H1 (cell line): ENCODE results near the gene DHH. TPM values are rescaled to one million over a fixed set of nuclear protein-coding genes. Genes with fewer than 3 reads are reported as not detected.

Experiments
- CTCF ChIA-PET: fragments of 300-600 bp; sonication (Branson Sonifier 250); formaldehyde crosslinking; loops from one replicate; lab custom pipeline; 2021; ENCODE audit not compliant: partially characterized antibody; lab: Charles Lee
- POLR2A ChIA-PET: fragments of 300-600 bp; sonication (Branson Sonifier 250); formaldehyde crosslinking; loops from one replicate; lab custom pipeline; 2021; ENCODE audit warnings: inconsistent platforms; ENCODE audit not compliant: partially characterized antibody; lab: Charles Lee
- DNase-seq, 2 experiments: peaks; one replicate each; pipeline versions ENCODE4 v3.0.0 to v3.0.0-alpha.2; 2010 to 2022; ENCODE audit warnings: low spot score in 2 of 2, low read depth in 1 of 2, mixed read lengths in 1 of 2
- FAIRE-seq: peaks from 2 replicates; lab custom pipeline; 2011; peaks lifted over from hg19 to GRCh38; lab: Jason Lieb, UNC
- H2AFZ ChIP-seq: 2 replicates; pipeline ENCODE4 v1.8.1; 2012; ENCODE audit warnings: low read length, inconsistent platforms
- H2AK5ac ChIP-seq: 2 replicates; pipeline ENCODE4 v1.6.1; 2013; ENCODE audit warnings: low read depth, low read length
- H2BK120ac ChIP-seq: replicated peaks from 2 replicates; pipeline ENCODE3; 2013; ENCODE audit warnings: low read depth, low read length, inconsistent platforms
- H2BK12ac ChIP-seq: 2 replicates; pipeline ENCODE4 v1.6.1; 2013; ENCODE audit warnings: low read depth, low read length
- H2BK15ac ChIP-seq: 2 replicates; pipeline ENCODE4 v1.6.1; 2013; ENCODE audit warnings: low read length
- H2BK20ac ChIP-seq: 2 replicates; pipeline ENCODE4 v1.6.1; 2013; ENCODE audit warnings: low read length
- H2BK5ac ChIP-seq: 2 replicates; pipeline ENCODE4 v1.6.1; 2013; ENCODE audit warnings: low read depth, low read length
- H3K14ac ChIP-seq: 2 replicates; pipeline ENCODE4 v1.6.1; 2013; ENCODE audit warnings: inconsistent platforms; ENCODE audit not compliant: insufficient read length
- H3K18ac ChIP-seq: 2 replicates; pipeline ENCODE4 v1.6.1; 2013; ENCODE audit warnings: low read length; ENCODE audit errors: extremely low read depth
- H3K23ac ChIP-seq: 2 replicates; pipeline ENCODE4 v1.6.1; 2013; ENCODE audit warnings: inconsistent platforms; ENCODE audit not compliant: insufficient read length
- H3K23me2 ChIP-seq: 2 replicates; pipeline ENCODE4 v1.6.1; 2013; ENCODE audit warnings: low read depth, low read length
- H3K27ac ChIP-seq: 2 replicates; pipeline ENCODE4 v1.6.1; 2011; ENCODE audit warnings: low read depth, low read length, inconsistent platforms
- H3K27me3 ChIP-seq, 4 experiments: replicated peaks in 1 of 4; 1 replicate in 1 of 4; 2 replicates in 3 of 4; pipeline versions ENCODE4 v1.6.1 to v1.8.1; 2011 to 2013; ENCODE audit warnings: low read length in 3 of 4, mild to moderate bottlenecking in 3 of 4, inconsistent platforms in 2 of 4, mixed read lengths in 2 of 4, moderate library complexity in 1 of 4; ENCODE audit not compliant: control insufficient read depth in 3 of 4, insufficient read depth in 3 of 4; ENCODE audit errors: extremely low read depth in 1 of 4
- H3K36me3 ChIP-seq, 4 experiments: 2 replicates each; pipeline versions ENCODE4 v1.6.1 to v1.8.1; 2011 to 2013; ENCODE audit warnings: mild to moderate bottlenecking in 4 of 4, low read length in 3 of 4, moderate library complexity in 2 of 4, control low read depth in 1 of 4, inconsistent platforms in 1 of 4; ENCODE audit not compliant: insufficient read depth in 4 of 4, control insufficient read depth in 2 of 4
- H3K4ac ChIP-seq: replicated peaks from 2 replicates; pipeline ENCODE3; 2013; ENCODE audit warnings: low read length, low read depth, mixed read lengths, inconsistent platforms; ENCODE audit not compliant: insufficient read length
- H3K4me1 ChIP-seq, 4 experiments: replicated peaks in 1 of 4; 1 replicate in 1 of 4; 2 replicates in 3 of 4; pipeline versions ENCODE4 v1.6.1 to v1.8.1; 2011 to 2013; ENCODE audit warnings: low read length in 3 of 4, inconsistent platforms in 2 of 4, mixed read lengths in 1 of 4; ENCODE audit not compliant: insufficient read depth in 4 of 4, control insufficient read depth in 3 of 4
- H3K4me2 ChIP-seq, 2 experiments: 2 replicates each; pipeline versions ENCODE4 v1.6.1 to v1.8.1; 2011 to 2013; ENCODE audit warnings: low read depth in 2 of 2, low read length in 2 of 2, control low read depth in 1 of 2, inconsistent platforms in 1 of 2, mild to moderate bottlenecking in 1 of 2; ENCODE audit not compliant: insufficient read depth in 1 of 2
- H3K4me3 ChIP-seq, 4 experiments: fragments of 200-600, 300-600 bp in 1 of 4; sonication (generic), shearing (Covaris generic), sonication (Bioruptor Twin) in 1 of 4; 2 replicates each; pipeline versions ENCODE4 v1.5.1 to v1.8.1; 2011 to 2016; ENCODE audit warnings: low read length in 4 of 4, low read depth in 3 of 4, control low read depth in 2 of 4, inconsistent platforms in 2 of 4, mild to moderate bottlenecking in 2 of 4, mixed read lengths in 1 of 4, moderate library complexity in 1 of 4; ENCODE audit not compliant: insufficient read depth in 2 of 4; ENCODE audit errors: extremely low read depth in 1 of 4
- H3K56ac ChIP-seq: replicated peaks from 2 replicates; pipeline ENCODE3; 2013; ENCODE audit warnings: low read depth, mild to moderate bottlenecking, mixed read lengths, low read length, inconsistent platforms; ENCODE audit not compliant: insufficient read length
- H3K79me1 ChIP-seq: 2 replicates; pipeline ENCODE4 v1.6.1; 2013; ENCODE audit warnings: low read depth, low read length, control low read depth
- H3K79me2 ChIP-seq, 2 experiments: 2 replicates each; pipeline versions ENCODE4 v1.6.1 to v1.8.1; 2012 to 2013; ENCODE audit warnings: low read length in 2 of 2, mild to moderate bottlenecking in 2 of 2, inconsistent platforms in 1 of 2; ENCODE audit not compliant: insufficient read depth in 2 of 2, control insufficient read depth in 1 of 2
- H3K9ac ChIP-seq, 4 experiments: replicated peaks in 1 of 4; 1 replicate in 1 of 4; 2 replicates in 3 of 4; pipeline versions ENCODE4 v1.6.1 to v1.8.1; 2011 to 2013; ENCODE audit warnings: low read depth in 3 of 4, low read length in 3 of 4, control low read depth in 2 of 4, mild to moderate bottlenecking in 2 of 4, moderate library complexity in 2 of 4, inconsistent platforms in 1 of 4; ENCODE audit errors: extremely low read depth in 1 of 4
- H3K9me3 ChIP-seq, 2 experiments: 2 replicates each; pipeline versions ENCODE4 v1.6.1 to v1.8.1; 2012 to 2013; ENCODE audit warnings: mild to moderate bottlenecking in 2 of 2, moderate library complexity in 2 of 2, control low read depth in 1 of 2, inconsistent platforms in 1 of 2, low read depth in 1 of 2, low read length in 1 of 2, mixed read lengths in 1 of 2; ENCODE audit not compliant: insufficient read depth in 2 of 2
- H4K20me1 ChIP-seq, 2 experiments: replicated peaks in 1 of 2; 2 replicates each; pipeline versions ENCODE3 to v1.8.1; 2011 to 2013; ENCODE audit warnings: inconsistent platforms in 2 of 2, low read length in 2 of 2, mild to moderate bottlenecking in 1 of 2; ENCODE audit not compliant: insufficient read depth in 2 of 2, control insufficient read depth in 1 of 2
- H4K5ac ChIP-seq: 2 replicates; pipeline ENCODE4 v1.6.1; 2013; ENCODE audit warnings: low read length, low read depth, mixed read lengths, inconsistent platforms; ENCODE audit not compliant: insufficient read length
- H4K8ac ChIP-seq: 2 replicates; pipeline ENCODE4 v1.8.0; 2013; ENCODE audit warnings: mild to moderate bottlenecking, moderate library complexity, low read length, inconsistent platforms; ENCODE audit not compliant: insufficient read depth; ENCODE audit errors: extremely low read depth
- H4K91ac ChIP-seq: replicated peaks from 2 replicates; pipeline ENCODE3; 2013; ENCODE audit warnings: low read length, mixed read lengths, inconsistent platforms; ENCODE audit not compliant: insufficient read length
- BCL11A ChIP-seq, 2 experiments: IDR thresholded peaks; one replicate each; pipeline ENCODE4 v1.6.1; 2011; ENCODE audit warnings: low read depth in 2 of 2, low read length in 2 of 2, mild to moderate bottlenecking in 2 of 2
- MAFK ChIP-seq: IDR thresholded peaks from 2 replicates; pipeline ENCODE4 v1.6.1; 2012; ENCODE audit warnings: low read depth, mild to moderate bottlenecking, improper control_type of control experiment, low read length
- NRF1 ChIP-seq: IDR thresholded peaks from 2 replicates; pipeline ENCODE4 v1.6.1; 2011; ENCODE audit warnings: mild to moderate bottlenecking, low read depth, low read length, improper control_type of control experiment
- RFX5 ChIP-seq: IDR thresholded peaks from 2 replicates; pipeline ENCODE4 v1.6.1; 2011; ENCODE audit warnings: low read depth, low read length, improper control_type of control experiment, borderline replicate concordance
- TAF1 ChIP-seq: IDR thresholded peaks from 2 replicates; pipeline ENCODE4 v1.6.1; 2011; ENCODE audit warnings: mild to moderate bottlenecking, low read depth, low read length
- TEAD4 ChIP-seq: IDR thresholded peaks from 2 replicates; pipeline ENCODE4 v1.6.1; 2012; ENCODE audit warnings: low read depth, low read length, inconsistent platforms, mixed read lengths
- WGBS, 2 experiments: shearing (Covaris generic) in 1 of 2; methylation state at CpG; one replicate each; pipeline versions ENCODE4 v1.1.6 to v1.1.7; 2013 to 2015; ENCODE audit warnings: low lambda C conversion rate in 2 of 2, mixed read lengths in 2 of 2, inconsistent platforms in 1 of 2, low coverage in 1 of 2, missing lambda C conversion rate in 1 of 2; ENCODE audit not compliant: insufficient replicate concordance in 2 of 2, insufficient coverage in 1 of 2, insufficient read length in 1 of 2; ENCODE audit errors: extremely low coverage in 1 of 2, missing lambda C conversion rate in 1 of 2; 5-methylcytosine and 5-hydroxymethylcytosine counted together
- polyA plus RNA-seq, 7 experiments: library from polyadenylated mRNA; depleted of rRNA in 3 of 7; stranded (reverse) in 5 of 7; unstranded in 2 of 7; fragments of >200 nt in 5 of 7; fragments of 200-250 nt in 2 of 7; gene quantifications; 1 replicate in 5 of 7; 2 replicates in 1 of 7; 4 replicates in 1 of 7; pipeline versions ENCODE4 v1.2.1 to v1.2.3, GENCODE V29; 2011 to 2013; ENCODE audit warnings: missing spikeins in 2 of 7, mixed read lengths in 2 of 7
- total RNA-seq: library from RNA; stranded (reverse); fragmentation: NEBNext Ultra II Directional; extraction: Animal tissue kit (Norgen Biotek cat#: 25700); gene quantifications from 2 replicates; pipeline ENCODE4 v1.2.1, GENCODE V29; 2021
- TF ChIP-seq, protein P1 (sequence below): IDR thresholded peaks from 2 replicates; pipeline ENCODE4 v1.6.1; 2011; ENCODE audit warnings: low read length, improper control_type of control experiment

The DHH gene
- total and polyA plus RNA-seq, 2 of the 8 experiments (the other 6 are each of a cell fraction or from before 2014, with no cell fraction given), result 0.03 to 0.11 TPM

DNA sequence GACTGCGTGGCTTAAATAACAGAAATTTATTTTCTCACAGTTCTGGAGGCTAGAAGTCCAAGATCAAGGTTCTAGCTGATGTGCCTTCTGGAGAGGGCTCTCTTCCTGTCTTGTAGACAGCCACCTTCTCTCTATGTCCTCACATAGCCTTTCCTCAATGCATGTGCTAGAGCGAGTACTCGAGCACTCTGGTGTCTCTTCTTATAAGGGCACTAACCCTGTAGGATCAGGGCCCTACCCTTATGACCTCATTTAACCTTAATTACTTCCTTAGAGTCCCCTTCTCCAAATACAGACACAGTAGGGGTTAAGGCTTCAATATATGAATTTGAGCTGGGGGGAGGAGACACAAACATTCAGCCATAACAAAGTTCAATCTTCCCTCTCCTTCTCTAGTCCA lies 10.2 kb downstream of the DHH start:
- H3K4ac ChIP-seq, result no peak overlapping the region
- no peaks in the 10 kb centered on the region for H3K9me3 ChIP-seq
- H2AFZ ChIP-seq, result no peak overlapping the region
- peaks cover 3 to 4% of the 10 kb centered on the region in 2 experiments for H4K20me1 ChIP-seq
- POLR2A ChIA-PET, result interaction anchor here (0.8 to 1.8 kb wide), 3 partner anchors 14 to 64 kb away, joined by 3 to 6 read pairs (median 3); partner anchors contain the start of gene RHEBL1
- H3K27ac ChIP-seq, result no peak overlapping the region
- no peak overlapping the region for H3K4me2 ChIP-seq
- DNase-seq (no peak), FAIRE-seq (no peak)
- CTCF ChIA-PET, result interaction anchor here (0.6 to 7.1 kb wide), 9 partner anchors 9 to 420 kb away, joined by 3 to 235 read pairs (median 15); partner anchors contain the start of genes DHH, LMBR1L and RHEBL1
- no peak overlapping the region for H3K4me3 ChIP-seq
- peaks cover 3% of the 10 kb centered on the region; the same call in 1 of the 2 replicates for H3K23me2 ChIP-seq
- H3K56ac ChIP-seq, result no peak overlapping the region
- no peak overlapping the region for H3K14ac ChIP-seq
- no peak overlapping the region for H2BK15ac ChIP-seq
- H3K4me1 ChIP-seq, result peaks cover 0 to 9% (median 2%) of the 10 kb centered on the region in 4 experiments; a peak in 5 of 7 replicates
- H3K27me3 ChIP-seq, result peaks cover 14 to 30% (median 22%) of the 10 kb centered on the region in 4 experiments
- no peak overlapping the region for H2BK5ac ChIP-seq
- H4K8ac ChIP-seq, result no peak overlapping the region
- no peak overlapping the region for H2BK120ac ChIP-seq
- H2BK12ac ChIP-seq, result no peak overlapping the region
- no peaks in the 10 kb centered on the region for H3K36me3 ChIP-seq
- no peaks in the 10 kb centered on the region for H3K79me2 ChIP-seq
- no peaks in the 10 kb centered on the region for H3K79me1 ChIP-seq
- no peak overlapping the region for H4K91ac ChIP-seq
- no peak overlapping the region for H2AK5ac ChIP-seq
- no peak overlapping the region for H3K18ac ChIP-seq
- no peak overlapping the region for H2BK20ac ChIP-seq
- H3K23ac ChIP-seq, result no peak overlapping the region
- no peak overlapping the region for H4K5ac ChIP-seq
- 93% methylated on average over 3 of the region's 3 CpGs; no CpG with 5 or more reads in 1 of the 2 experiments for WGBS, 2 experiments
- H3K9ac ChIP-seq, result no peak overlapping the region
- no peak for TF ChIP-seq NRF1
- no peak for TF ChIP-seq RFX5
- no peak for TF ChIP-seq BCL11A (IDR thresholded peaks at IDR 0.05; ENCODE audit: low read depth in 2 of 2, low read length in 2 of 2)
- TF ChIP-seq, protein P1, sequence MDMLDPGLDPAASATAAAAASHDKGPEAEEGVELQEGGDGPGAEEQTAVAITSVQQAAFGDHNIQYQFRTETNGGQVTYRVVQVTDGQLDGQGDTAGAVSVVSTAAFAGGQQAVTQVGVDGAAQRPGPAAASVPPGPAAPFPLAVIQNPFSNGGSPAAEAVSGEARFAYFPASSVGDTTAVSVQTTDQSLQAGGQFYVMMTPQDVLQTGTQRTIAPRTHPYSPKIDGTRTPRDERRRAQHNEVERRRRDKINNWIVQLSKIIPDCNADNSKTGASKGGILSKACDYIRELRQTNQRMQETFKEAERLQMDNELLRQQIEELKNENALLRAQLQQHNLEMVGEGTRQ, result no peak
- TF ChIP-seq TAF1, result no peak
- TF ChIP-seq TEAD4, result no peak
- TF ChIP-seq MAFK, result no peak
